ENCODE results near the gene MORN4.

The MORN4 gene

DNA sequence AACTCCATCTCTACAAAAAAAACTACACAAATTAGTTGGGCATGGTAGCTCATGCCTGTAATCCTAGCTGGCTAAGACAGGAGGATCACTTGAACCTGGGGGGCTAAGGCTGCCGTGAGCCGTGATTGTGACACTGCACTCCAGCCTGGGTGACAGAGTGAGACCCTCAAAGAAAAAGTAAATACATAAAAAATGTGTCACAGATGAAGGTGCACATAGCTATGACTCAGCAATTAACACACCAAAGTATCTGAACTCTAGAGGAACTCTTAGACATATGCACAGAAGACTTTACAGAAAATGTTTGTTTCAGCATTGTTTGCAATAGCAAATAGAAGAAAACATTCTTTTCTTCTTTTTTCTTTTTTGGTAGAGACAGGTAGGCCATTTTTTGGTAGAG, 35.5 kb downstream of the MORN4 start:
- no peak overlapping the region for H3K27ac ChIP-seq (ENCODE audit: low read depth, low read length)
- no peak overlapping the region for H3K4me2 ChIP-seq (ENCODE audit: low read depth, low read length, poor library complexity, severe bottlenecking)
- no peak for TF ChIP-seq EZH2phosphoT487 (conservative IDR thresholded peaks at IDR 0.05; ENCODE audit: low read length)
- no peak for TF ChIP-seq CTCF (IDR thresholded peaks at IDR 0.05; ENCODE audit: insufficient read depth, low read length, poor library complexity, severe bottlenecking)

DNA sequence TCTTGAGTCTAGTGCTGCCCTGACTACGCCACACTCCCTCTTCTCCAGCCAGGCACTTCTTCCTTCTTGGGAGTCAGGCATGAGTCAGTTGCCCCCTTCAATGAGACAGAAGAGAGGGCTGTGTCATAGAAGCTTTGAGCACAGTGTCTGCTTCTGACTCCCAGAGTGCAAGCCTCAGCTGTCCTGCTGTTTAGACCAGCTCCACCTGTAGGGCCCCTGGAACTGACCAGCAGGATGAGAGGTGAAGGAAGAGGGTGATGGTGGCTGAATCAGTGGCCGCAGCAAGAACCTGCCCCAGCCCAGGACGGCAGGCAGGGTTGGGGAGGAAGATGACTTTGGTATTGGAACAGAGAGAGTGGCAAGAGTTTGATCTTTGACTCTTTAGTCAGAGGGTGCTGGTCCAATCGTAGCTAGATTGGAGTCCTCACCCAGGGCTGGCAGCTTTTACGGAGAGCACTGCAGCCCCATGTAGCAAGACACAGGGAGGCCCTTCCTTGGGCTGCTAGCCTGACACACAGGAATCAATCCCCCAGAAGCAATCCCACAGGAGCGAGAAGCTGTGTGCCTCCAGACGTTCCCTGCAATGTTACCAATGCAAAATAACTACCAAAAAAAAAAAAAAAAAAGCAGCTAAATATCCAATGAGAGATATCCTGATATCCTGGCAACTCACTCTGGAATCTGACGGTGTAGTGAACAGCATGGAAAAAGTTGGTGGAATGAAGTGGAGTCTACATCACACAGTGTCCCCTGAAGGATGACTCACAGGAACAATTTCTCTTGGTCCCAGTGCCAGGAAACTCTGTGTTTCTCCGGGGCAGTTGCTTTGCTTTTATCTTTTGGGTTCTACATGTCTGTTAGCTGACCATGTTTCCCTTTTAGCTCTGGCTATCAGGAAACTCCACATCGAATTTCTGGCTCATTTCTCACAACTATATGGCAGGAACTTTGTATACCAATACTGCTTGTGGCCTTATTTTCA, 36.9 kb downstream of the MORN4 start:
- Histone ChIP-seq H2AFZ (ENCODE audit: low read depth, low read length, severe bottlenecking) (no peak overlapping the region), H3K27ac (ENCODE audit: low read depth, low read length) (no peak overlapping the region), H4K20me1 (ENCODE audit: low read depth, low read length) (no peaks in the 10 kb centered on the region), H3K36me3 (ENCODE audit: low read length) (no peaks in the 10 kb centered on the region), H3F3A (ENCODE audit: insufficient read depth) (no peaks in the 10 kb centered on the region), H3K4me3 (ENCODE audit: insufficient read depth, low read length, poor library complexity, severe bottlenecking) (no peak overlapping the region), H3K4me2 (ENCODE audit: low read depth, low read length, poor library complexity, severe bottlenecking) (no peak overlapping the region), H3K27me3 (ENCODE audit: low read length) (no peaks in the 10 kb centered on the region), H3K9ac (ENCODE audit: low read length) (no peak overlapping the region), H3K79me2 (ENCODE audit: insufficient read depth, low read length) (no peaks in the 10 kb centered on the region), H3K9me2 (replicated peaks; ENCODE audit: insufficient read depth, low read length) (no peaks in the 10 kb centered on the region), H3K9me3 (ENCODE audit: insufficient read depth, low read length) (no peaks in the 10 kb centered on the region)
- TF ChIP-seq EZH2phosphoT487 (conservative IDR thresholded peaks at IDR 0.05; ENCODE audit: low read length) (no peak), CTCF (IDR thresholded peaks at IDR 0.05; ENCODE audit: insufficient read depth, low read length, poor library complexity, severe bottlenecking) (no peak)

More for the DNA sequence above, 35.5 kb downstream of the MORN4 start:
- H2AFZ ChIP-seq (ENCODE audit: low read depth, low read length, severe bottlenecking) = no peak overlapping the region
- no peaks in the 10 kb centered on the region for H3K9me3 ChIP-seq (ENCODE audit: insufficient read depth, low read length)
- H3K79me2 ChIP-seq (ENCODE audit: insufficient read depth, low read length) = no peaks in the 10 kb centered on the region
- H3K4me3 ChIP-seq (ENCODE audit: insufficient read depth, low read length, poor library complexity, severe bottlenecking) = no peak overlapping the region
- no peaks in the 10 kb centered on the region for H3K27me3 ChIP-seq (ENCODE audit: low read length)
- no peak overlapping the region for H3K9ac ChIP-seq (ENCODE audit: low read length)
- H4K20me1 ChIP-seq (ENCODE audit: low read depth, low read length) = no peaks in the 10 kb centered on the region
- H3K9me2 ChIP-seq (replicated peaks; ENCODE audit: insufficient read depth, low read length) = no peaks in the 10 kb centered on the region
- no peaks in the 10 kb centered on the region for H3K36me3 ChIP-seq (ENCODE audit: low read length)
- no peaks in the 10 kb centered on the region for H3F3A ChIP-seq (ENCODE audit: insufficient read depth)

- Histone ChIP-seq H3K4me3 (ENCODE audit: insufficient read depth, low read length, poor library complexity, severe bottlenecking) (no peak overlapping the region), H3K79me2 (ENCODE audit: insufficient read depth, low read length) (no peaks in the 10 kb centered on the region), H3K27ac (ENCODE audit: low read depth, low read length) (no peak overlapping the region), H3K9me2 (replicated peaks; ENCODE audit: insufficient read depth, low read length) (no peaks in the 10 kb centered on the region), H3F3A (ENCODE audit: insufficient read depth) (no peaks in the 10 kb centered on the region), H4K20me1 (ENCODE audit: low read depth, low read length) (no peaks in the 10 kb centered on the region), H3K4me2 (ENCODE audit: low read depth, low read length, poor library complexity, severe bottlenecking) (no peak overlapping the region), H3K9ac (ENCODE audit: low read length) (no peak overlapping the region), H3K9me3 (ENCODE audit: insufficient read depth, low read length) (no peaks in the 10 kb centered on the region), H2AFZ (ENCODE audit: low read depth, low read length, severe bottlenecking) (no peak overlapping the region), H3K36me3 (ENCODE audit: low read length) (no peaks in the 10 kb centered on the region), H3K27me3 (ENCODE audit: low read length) (no peaks in the 10 kb centered on the region)
- TF ChIP-seq EZH2phosphoT487 (conservative IDR thresholded peaks at IDR 0.05; ENCODE audit: low read length) (no peak), CTCF (IDR thresholded peaks at IDR 0.05; ENCODE audit: insufficient read depth, low read length, poor library complexity, severe bottlenecking) (no peak)
Observed at GRCh38 chr10:97593421-97593820, 39.9 kb downstream of the MORN4 start.
